CD14-positive monocyte (primary cell): ENCODE results near the gene LCE4A. TPM values are rescaled to one million over a fixed set of nuclear protein-coding genes. Genes with fewer than 3 reads are reported as not detected.

ENCODE experiments used
- DNase-seq, 3 donors: peaks; one replicate each; pipeline ENCODE4 v3.0.0-alpha.2; 2011 to 2022
- H2AFZ ChIP-seq: 2 replicates; pipeline ENCODE4 v1.6.0; 2012; ENCODE audit warnings: mild to moderate bottlenecking, low read depth, low read length, inconsistent platforms; ENCODE audit not compliant: insufficient read depth, poor library complexity, severe bottlenecking
- H3K27ac ChIP-seq, 2 donors: 1 replicate in 1 of 2; 2 replicates in 1 of 2; pipeline ENCODE4 v1.5.1; 2012 to 2013; ENCODE audit warnings: low read length in 2 of 2, control low read depth in 1 of 2, inconsistent platforms in 1 of 2, low read depth in 1 of 2, mild to moderate bottlenecking in 1 of 2
- H3K27me3 ChIP-seq, 2 donors: one replicate each; pipeline versions ENCODE4 v1.6.0 to v1.6.1; 2011 to 2013; ENCODE audit warnings: low read length in 2 of 2; ENCODE audit not compliant: control insufficient read depth in 2 of 2, insufficient read depth in 2 of 2
- H3K36me3 ChIP-seq, 2 donors: replicated peaks in 1 of 2; 1 replicate in 1 of 2; 2 replicates in 1 of 2; pipeline versions ENCODE4 v1.5.1 to v1.6.1; 2012 to 2013; ENCODE audit warnings: low read length in 2 of 2, control low read depth in 1 of 2, inconsistent platforms in 1 of 2, mild to moderate bottlenecking in 1 of 2; ENCODE audit not compliant: insufficient read depth in 2 of 2, control insufficient read depth in 1 of 2
- H3K4me1 ChIP-seq, 2 donors: 1 replicate in 1 of 2; 2 replicates in 1 of 2; pipeline versions ENCODE4 v1.5.1 to v1.6.1; 2012 to 2013; ENCODE audit warnings: low read length in 2 of 2, control low read depth in 1 of 2, inconsistent platforms in 1 of 2, mild to moderate bottlenecking in 1 of 2, moderate library complexity in 1 of 2; ENCODE audit not compliant: insufficient read depth in 2 of 2, control insufficient read depth in 1 of 2
- H3K4me2 ChIP-seq: replicated peaks from 2 replicates; pipeline ENCODE3; 2012; ENCODE audit warnings: low read length, moderate library complexity, mild to moderate bottlenecking; ENCODE audit not compliant: poor library complexity, severe bottlenecking; ENCODE audit errors: extremely low read depth
- H3K4me3 ChIP-seq, 3 experiments: fragments of 200-600 bp in 1 of 3; sonication (generic) in 1 of 3; replicated peaks in 1 of 3; 1 replicate in 2 of 3; 2 replicates in 1 of 3; pipeline ENCODE4 v1.5.1; 2011 to 2013; ENCODE audit warnings: low read length in 3 of 3, mild to moderate bottlenecking in 3 of 3, control low read depth in 2 of 3, low read depth in 2 of 3, inconsistent platforms in 1 of 3, moderate library complexity in 1 of 3
- H3K79me2 ChIP-seq: 2 replicates; pipeline ENCODE4 v1.6.0; 2012; ENCODE audit warnings: mild to moderate bottlenecking, control low read depth, inconsistent platforms, low read length, moderate library complexity; ENCODE audit not compliant: insufficient read depth
- H3K9ac ChIP-seq: 2 replicates; pipeline ENCODE4 v1.6.0; 2017; ENCODE audit warnings: low read length, mild to moderate bottlenecking; ENCODE audit not compliant: insufficient read depth, poor library complexity, severe bottlenecking
- H3K9me3 ChIP-seq, 2 donors: replicated peaks in 1 of 2; 1 replicate in 1 of 2; 2 replicates in 1 of 2; pipeline versions ENCODE4 v1.5.1 to v1.6.1; 2012 to 2013; ENCODE audit warnings: low read length in 2 of 2, control low read depth in 1 of 2; ENCODE audit not compliant: control insufficient read depth in 1 of 2, insufficient read depth in 1 of 2
- H4K20me1 ChIP-seq: 2 replicates; pipeline ENCODE4 v1.6.0; 2012; ENCODE audit warnings: mild to moderate bottlenecking, low read length, control low read depth, moderate library complexity; ENCODE audit not compliant: insufficient read depth
- H3K27ac Mint-ChIP-seq, 7 donors: one replicate each; pipeline ENCODE4 v1.8.0; 2020; ENCODE audit warnings: mild to moderate bottlenecking in 7 of 7, mixed read lengths in 7 of 7, moderate library complexity in 6 of 7, inconsistent platforms in 2 of 7
- H3K27me3 Mint-ChIP-seq, 3 donors: one replicate each; pipeline ENCODE4 v1.8.0; 2021 to 2022; ENCODE audit warnings: low read depth in 3 of 3, mild to moderate bottlenecking in 3 of 3, mixed read lengths in 3 of 3, moderate library complexity in 3 of 3, inconsistent platforms in 1 of 3
- H3K36me3 Mint-ChIP-seq, 2 donors: one replicate each; pipeline ENCODE4 v1.8.0; 2020; ENCODE audit warnings: mixed read lengths in 2 of 2, inconsistent platforms in 1 of 2, mild to moderate bottlenecking in 1 of 2
- H3K4me1 Mint-ChIP-seq: one replicate; pipeline ENCODE4 v1.8.0; 2020; ENCODE audit warnings: mild to moderate bottlenecking, mixed read lengths
- H3K4me3 Mint-ChIP-seq, 2 donors: one replicate each; pipeline ENCODE4 v1.8.0; 2020; ENCODE audit warnings: mild to moderate bottlenecking in 2 of 2, mixed read lengths in 2 of 2, moderate library complexity in 1 of 2
- H3K9me3 Mint-ChIP-seq, 7 donors: one replicate each; pipeline ENCODE4 v1.8.0; 2020 to 2022; ENCODE audit warnings: mixed read lengths in 7 of 7, mild to moderate bottlenecking in 6 of 7, moderate library complexity in 6 of 7, inconsistent platforms in 2 of 7
- WGBS: methylation state at CpG from one replicate; pipeline ENCODE4 v1.1.5; 2013; ENCODE audit warnings: missing lambda C conversion rate; ENCODE audit not compliant: insufficient coverage; 5-methylcytosine and 5-hydroxymethylcytosine counted together
- intact Hi-C, 2 donors: fragments of 100-400 bp; cut with micrococcal nuclease; formaldehyde crosslinking; loops; one replicate each; pipeline versions ENCODE4 v1.15.0 to v1.15.1; 2023
- polyA plus RNA-seq, 3 donors: library from polyadenylated mRNA; depleted of rRNA in 1 of 3; unstranded in 2 of 3; stranded (reverse) in 1 of 3; fragments of 300-500 nt in 2 of 3; fragments of >200 nt in 1 of 3; fragmentation: Illumina TruSeq in 2 of 3; gene quantifications; 1 replicate in 2 of 3; 2 replicates in 1 of 3; pipeline ENCODE4 v1.2.3, GENCODE V29; 2012 to 2021
- TF ChIP-seq, protein P1 (sequence below): fragments of 200-600 bp; IDR thresholded peaks from one replicate; pipeline ENCODE4 v1.8.0; 2022; ENCODE audit warnings: antibody characterized with exemption, mild to moderate bottlenecking

The LCE4A gene
- polyA plus RNA-seq, 3 donors: not detected

DNA sequence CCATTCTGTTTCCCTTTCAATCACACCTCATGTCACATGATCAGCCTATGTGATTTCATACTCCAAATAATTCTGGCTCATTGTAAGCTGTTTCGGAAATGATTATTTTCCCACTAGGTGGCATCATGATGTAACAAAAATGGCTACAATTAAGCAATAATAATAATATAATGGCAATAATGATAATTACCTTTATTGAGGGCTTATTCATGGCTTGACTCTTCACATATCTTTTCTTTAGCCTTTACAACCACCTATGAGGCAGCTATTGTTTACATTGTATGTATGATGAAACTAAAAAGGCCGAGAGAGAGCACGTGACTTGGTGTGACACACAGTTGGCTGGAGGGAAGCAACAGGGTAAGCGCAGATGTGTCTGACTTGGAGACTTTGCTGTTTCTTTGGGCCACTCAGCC, 37.3 kb downstream of the LCE4A start:
- no peaks in the 10 kb centered on the region for H3K4me1 ChIP-seq
- H3K79me2 ChIP-seq: no peaks in the 10 kb centered on the region
- H2AFZ ChIP-seq: no peak overlapping the region
- Mint-ChIP-seq H3K27me3 (peaks cover 4 to 13% (median 11%) of the 10 kb centered on the region in 3 donors), H3K36me3 (no peaks in the 10 kb centered on the region), H3K9me3 (no peaks in the 10 kb centered on the region), H3K27ac (no peak overlapping the region), H3K4me3 (no peak overlapping the region), H3K4me1 (peaks cover 2% of the 10 kb centered on the region)
- DNase-seq: no peak
- no peak overlapping the region for H3K4me2 ChIP-seq
- H3K27ac ChIP-seq: no peak overlapping the region
- H4K20me1 ChIP-seq: no peaks in the 10 kb centered on the region
- H3K27me3 ChIP-seq: peaks cover 0 to 6% of the 10 kb centered on the region in 2 donors
- intact Hi-C loops: no loop called here
- 89% methylated on average over 3 of the region's 4 CpGs for WGBS
- H3K4me3 ChIP-seq: no peak overlapping the region
- H3K9me3 ChIP-seq: no peaks in the 10 kb centered on the region
- H3K36me3 ChIP-seq: no peaks in the 10 kb centered on the region
- no peak overlapping the region for H3K9ac ChIP-seq
- TF ChIP-seq, protein P1, sequence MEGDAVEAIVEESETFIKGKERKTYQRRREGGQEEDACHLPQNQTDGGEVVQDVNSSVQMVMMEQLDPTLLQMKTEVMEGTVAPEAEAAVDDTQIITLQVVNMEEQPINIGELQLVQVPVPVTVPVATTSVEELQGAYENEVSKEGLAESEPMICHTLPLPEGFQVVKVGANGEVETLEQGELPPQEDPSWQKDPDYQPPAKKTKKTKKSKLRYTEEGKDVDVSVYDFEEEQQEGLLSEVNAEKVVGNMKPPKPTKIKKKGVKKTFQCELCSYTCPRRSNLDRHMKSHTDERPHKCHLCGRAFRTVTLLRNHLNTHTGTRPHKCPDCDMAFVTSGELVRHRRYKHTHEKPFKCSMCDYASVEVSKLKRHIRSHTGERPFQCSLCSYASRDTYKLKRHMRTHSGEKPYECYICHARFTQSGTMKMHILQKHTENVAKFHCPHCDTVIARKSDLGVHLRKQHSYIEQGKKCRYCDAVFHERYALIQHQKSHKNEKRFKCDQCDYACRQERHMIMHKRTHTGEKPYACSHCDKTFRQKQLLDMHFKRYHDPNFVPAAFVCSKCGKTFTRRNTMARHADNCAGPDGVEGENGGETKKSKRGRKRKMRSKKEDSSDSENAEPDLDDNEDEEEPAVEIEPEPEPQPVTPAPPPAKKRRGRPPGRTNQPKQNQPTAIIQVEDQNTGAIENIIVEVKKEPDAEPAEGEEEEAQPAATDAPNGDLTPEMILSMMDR: no peak

DNA sequence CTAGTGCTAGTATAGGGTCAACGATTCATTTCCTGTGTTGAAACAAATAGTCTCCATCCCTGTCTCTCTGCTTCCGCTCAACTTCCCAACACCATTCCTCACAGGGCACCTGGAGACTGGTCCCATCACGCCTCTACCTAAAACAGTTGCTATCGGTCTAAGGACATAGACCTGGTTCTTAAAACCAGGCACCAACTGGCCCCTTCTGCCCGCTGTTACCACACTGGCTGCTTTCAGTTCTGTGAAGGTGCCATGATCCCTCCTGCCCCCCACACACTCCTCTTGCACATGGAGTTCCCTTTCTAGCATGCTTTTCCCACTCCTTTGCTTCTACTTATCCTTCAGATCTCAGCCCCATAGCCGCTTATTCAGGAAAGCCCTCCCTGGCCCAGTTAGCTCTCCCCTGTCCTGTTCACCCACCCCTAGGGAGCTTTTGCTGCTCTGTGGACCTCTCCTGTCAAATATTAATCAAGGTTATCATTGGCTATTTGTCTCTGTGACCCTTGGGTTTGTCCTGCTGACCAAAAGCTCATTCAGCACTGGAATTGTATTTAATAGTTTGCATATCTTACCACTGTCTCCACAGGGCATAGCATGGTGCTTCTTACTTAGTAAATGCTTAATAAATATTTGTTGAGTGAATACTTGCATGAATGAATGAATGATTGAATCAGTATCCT, 37.9 kb downstream of the LCE4A start:
- H3K9ac ChIP-seq: no peak overlapping the region
- H3K4me1 Mint-ChIP-seq: peaks cover 2% of the 10 kb centered on the region
- TF ChIP-seq, protein P1: no peak
- no peak overlapping the region for H3K4me2 ChIP-seq
- H3K9me3 Mint-ChIP-seq: no peaks in the 10 kb centered on the region
- no peak overlapping the region for H3K27ac ChIP-seq
- WGBS: 85% methylated on average over 5 of the region's 6 CpGs
- no peak overlapping the region for H2AFZ ChIP-seq
- no peak overlapping the region for H3K4me3 Mint-ChIP-seq
- H3K79me2 ChIP-seq: no peaks in the 10 kb centered on the region
- intact Hi-C loops: no loop called here
- peaks cover under 1 to 10% of the 10 kb centered on the region in 2 donors for H3K27me3 ChIP-seq
- H3K4me3 ChIP-seq: no peak overlapping the region
- peaks cover 6 to 13% (median 11%) of the 10 kb centered on the region in 3 donors for H3K27me3 Mint-ChIP-seq
- no peaks in the 10 kb centered on the region for H4K20me1 ChIP-seq
- H3K9me3 ChIP-seq: no peaks in the 10 kb centered on the region
- no peaks in the 10 kb centered on the region for H3K36me3 ChIP-seq
- no peaks in the 10 kb centered on the region for H3K4me1 ChIP-seq
- no peaks in the 10 kb centered on the region for H3K36me3 Mint-ChIP-seq
- H3K27ac Mint-ChIP-seq: no peak overlapping the region
- no peak for DNase-seq
